Measurements from ENCODE around the gene NOVA2. TPM values are rescaled to one million over a fixed set of nuclear protein-coding genes. Genes with fewer than 3 reads are reported as not detected.
A peak's percentile ranks its signal among the peaks of the same experiment; 100 is the strongest.

The NOVA2 gene
- total RNA-seq, 1 donor from 2014 or later, result under 0.01 TPM

GRCh38 chr19:45996933-45997332, 23.3 kb upstream of the NOVA2 start:
- H3K4me3 ChIP-seq (ENCODE audit: low read depth, low read length), result no peak overlapping the region
- peaks cover 11% of the 10 kb centered on the region for H3K27me3 ChIP-seq (ENCODE audit: control insufficient read depth, insufficient read depth, low read length)
- no peak for TF ChIP-seq CTCF (IDR thresholded peaks at IDR 0.05; ENCODE audit: insufficient read depth, low read length, poor library complexity, severe bottlenecking)
- no peaks in the 10 kb centered on the region for H3K36me3 ChIP-seq (ENCODE audit: control insufficient read depth, insufficient read depth, low read length)
- no peak for DNase-seq (ENCODE audit: low read depth)

DNA sequence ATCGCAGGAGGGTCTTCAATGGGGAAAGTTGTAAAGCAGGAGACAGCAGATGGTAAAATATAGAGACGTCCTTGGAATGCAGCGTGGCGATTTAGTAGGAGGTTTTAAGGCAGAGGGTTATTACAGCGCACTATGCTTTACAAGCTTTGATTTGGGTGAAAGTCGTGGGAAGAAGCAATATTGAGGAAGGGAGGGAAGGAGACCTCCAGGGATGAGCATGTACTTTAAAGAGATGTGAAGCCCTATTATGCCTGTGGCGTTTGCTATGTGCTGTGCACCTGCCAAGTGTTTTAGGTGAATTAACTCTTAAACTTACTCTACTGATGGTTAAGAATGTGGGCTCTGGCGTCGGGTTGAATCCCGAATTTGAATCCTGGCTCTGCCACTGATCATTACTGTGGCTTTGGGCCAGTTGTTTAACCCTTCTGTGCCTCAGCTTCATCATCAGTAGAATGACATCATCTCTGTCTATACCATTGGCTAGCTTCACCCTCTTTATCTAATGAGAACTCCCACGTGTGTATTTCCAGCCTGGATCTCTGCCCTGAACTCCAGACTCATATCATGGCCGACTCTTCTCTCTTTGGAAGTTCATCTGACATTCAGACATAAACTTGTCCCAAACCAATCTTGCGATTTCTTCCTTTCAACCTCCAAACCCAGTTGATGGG, 22.2 kb upstream of the NOVA2 start:
- peaks cover 11% of the 10 kb centered on the region for H3K27me3 ChIP-seq (ENCODE audit: control insufficient read depth, insufficient read depth, low read length)

GRCh38 chr19:45994998-45995714, 21.5 kb upstream of the NOVA2 start, which contains the start of gene CCDC61:
Gene CCDC61 (plus strand): TSS chr19:45995467. CDS start chr19:46003019, 7,552 bp downstream.
- Histone ChIP-seq H3K4me3 (ENCODE audit: low read depth, low read length) (peak within 1 kb of the TSS; percentile 94), H3K27me3 (ENCODE audit: control insufficient read depth, insufficient read depth, low read length) (peaks cover 5% of the 10 kb centered on the region), H3K36me3 (ENCODE audit: control insufficient read depth, insufficient read depth, low read length) (no peaks in the 10 kb centered on the region)
- TF ChIP-seq CTCF (IDR thresholded peaks at IDR 0.05; ENCODE audit: insufficient read depth, low read length, poor library complexity, severe bottlenecking), result no peak
- DNase-seq (ENCODE audit: low read depth), result peak; percentile 94

More for the DNA sequence above, 22.2 kb upstream of the NOVA2 start:
- Histone ChIP-seq H3K36me3 (ENCODE audit: control insufficient read depth, insufficient read depth, low read length) (no peaks in the 10 kb centered on the region), H3K4me3 (ENCODE audit: low read depth, low read length) (peak overlapping the region; percentile 94)
- DNase-seq (ENCODE audit: low read depth), result no peak
- no peak for TF ChIP-seq CTCF (IDR thresholded peaks at IDR 0.05; ENCODE audit: insufficient read depth, low read length, poor library complexity, severe bottlenecking)

GRCh38 chr19:45994456-45994997, 20.9 kb upstream of the NOVA2 start:
- Histone ChIP-seq H3K4me3 (ENCODE audit: low read depth, low read length) (peak overlapping the region; percentile 53), H3K36me3 (ENCODE audit: control insufficient read depth, insufficient read depth, low read length) (no peaks in the 10 kb centered on the region), H3K27me3 (ENCODE audit: control insufficient read depth, insufficient read depth, low read length) (no peaks in the 10 kb centered on the region)
- DNase-seq (ENCODE audit: low read depth), result no peak
- no peak for TF ChIP-seq CTCF (IDR thresholded peaks at IDR 0.05; ENCODE audit: insufficient read depth, low read length, poor library complexity, severe bottlenecking)

- DNase-seq (ENCODE audit: low read depth), result no peak
- no peak overlapping the region for H3K4me3 ChIP-seq (ENCODE audit: low read depth, low read length)
- no peaks in the 10 kb centered on the region for H3K36me3 ChIP-seq (ENCODE audit: control insufficient read depth, insufficient read depth, low read length)
- H3K27me3 ChIP-seq (ENCODE audit: control insufficient read depth, insufficient read depth, low read length), result peaks cover 4% of the 10 kb centered on the region
- TF ChIP-seq CTCF (IDR thresholded peaks at IDR 0.05; ENCODE audit: insufficient read depth, low read length, poor library complexity, severe bottlenecking), result no peak
Measured at GRCh38 chr19:45990113-45990728, 16.6 kb upstream of the NOVA2 start.

Measured in kidney epithelial cell (primary cell).